ENCODE measurements around the gene HIGD2B.

GRCh38 chr15:72733941-72734738, 48.2 kb upstream of the HIGD2B start:
- TF ChIP-seq CTCF (IDR thresholded peaks at IDR 0.05) (no peak), POLR2A (IDR thresholded peaks at IDR 0.05) (no peak)

Data from testis (tissue), 2 donors.